Measurements from ENCODE around the gene DNAH7. TPM values are rescaled to one million over a fixed set of nuclear protein-coding genes. Genes with fewer than 3 reads are reported as not detected.

The DNAH7 gene
- total and polyA plus RNA-seq, 2 donors (not counting 3 experiments of a cell fraction or from before 2014, with no cell fraction given), result 0.15 to 0.24 TPM

DNA sequence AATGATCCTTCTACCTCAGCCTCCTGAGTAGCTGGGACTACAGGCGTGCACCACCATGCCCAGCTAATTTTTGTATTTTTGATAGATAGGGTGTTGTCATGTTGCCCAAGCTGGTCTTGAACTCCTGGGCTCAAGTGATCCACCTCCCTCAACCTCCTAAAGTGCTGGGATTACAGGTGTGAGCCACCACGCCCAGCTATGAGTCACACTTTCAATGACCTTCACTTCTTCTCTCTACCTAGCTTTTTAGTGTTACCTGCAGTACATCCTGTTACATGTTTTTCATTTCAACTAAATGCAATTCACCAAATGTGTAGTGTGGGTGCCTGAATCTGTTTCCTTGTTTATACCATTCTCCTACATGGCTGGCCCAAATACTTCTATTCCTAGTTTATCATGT is 347.6 kb downstream of the DNAH7 start:
- TF ChIP-seq, protein P1, sequence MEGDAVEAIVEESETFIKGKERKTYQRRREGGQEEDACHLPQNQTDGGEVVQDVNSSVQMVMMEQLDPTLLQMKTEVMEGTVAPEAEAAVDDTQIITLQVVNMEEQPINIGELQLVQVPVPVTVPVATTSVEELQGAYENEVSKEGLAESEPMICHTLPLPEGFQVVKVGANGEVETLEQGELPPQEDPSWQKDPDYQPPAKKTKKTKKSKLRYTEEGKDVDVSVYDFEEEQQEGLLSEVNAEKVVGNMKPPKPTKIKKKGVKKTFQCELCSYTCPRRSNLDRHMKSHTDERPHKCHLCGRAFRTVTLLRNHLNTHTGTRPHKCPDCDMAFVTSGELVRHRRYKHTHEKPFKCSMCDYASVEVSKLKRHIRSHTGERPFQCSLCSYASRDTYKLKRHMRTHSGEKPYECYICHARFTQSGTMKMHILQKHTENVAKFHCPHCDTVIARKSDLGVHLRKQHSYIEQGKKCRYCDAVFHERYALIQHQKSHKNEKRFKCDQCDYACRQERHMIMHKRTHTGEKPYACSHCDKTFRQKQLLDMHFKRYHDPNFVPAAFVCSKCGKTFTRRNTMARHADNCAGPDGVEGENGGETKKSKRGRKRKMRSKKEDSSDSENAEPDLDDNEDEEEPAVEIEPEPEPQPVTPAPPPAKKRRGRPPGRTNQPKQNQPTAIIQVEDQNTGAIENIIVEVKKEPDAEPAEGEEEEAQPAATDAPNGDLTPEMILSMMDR (IDR thresholded peaks at IDR 0.05; ENCODE audit: extremely low read depth in 1 of 2, insufficient read depth in 1 of 2, low read depth in 1 of 2, low read length in 2 of 2), result no peak
- no peak for TF ChIP-seq EZH2 (IDR thresholded peaks at IDR 0.05; ENCODE audit: borderline replicate concordance, low read depth, low read length, severe bottlenecking)
- TF ChIP-seq FOS (IDR thresholded peaks at IDR 0.05; ENCODE audit: borderline replicate concordance, insufficient read depth, low read length), result no peak
- TF ChIP-seq, protein P2, sequence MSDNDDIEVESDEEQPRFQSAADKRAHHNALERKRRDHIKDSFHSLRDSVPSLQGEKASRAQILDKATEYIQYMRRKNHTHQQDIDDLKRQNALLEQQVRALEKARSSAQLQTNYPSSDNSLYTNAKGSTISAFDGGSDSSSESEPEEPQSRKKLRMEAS (IDR thresholded peaks at IDR 0.05; ENCODE audit: insufficient read depth, insufficient read length), result no peak
- no peak for TF ChIP-seq JUN (IDR thresholded peaks at IDR 0.05; ENCODE audit: borderline replicate concordance, insufficient read depth, insufficient read length, low read depth)
- no peak for TF ChIP-seq MYC (IDR thresholded peaks at IDR 0.05; ENCODE audit: low read depth, low read length)
- no peak for TF ChIP-seq GATA2 (IDR thresholded peaks at IDR 0.05; ENCODE audit: insufficient read depth, insufficient read length, low read depth, low read length)
- no peak for TF ChIP-seq POLR2A (IDR thresholded peaks at IDR 0.05; ENCODE audit: low read depth, low read length)
- no peak for TF ChIP-seq POLR2AphosphoS5 (IDR thresholded peaks at IDR 0.05; ENCODE audit: insufficient read depth, low read depth, low read length)
- no peak overlapping the region for H2AFZ ChIP-seq (ENCODE audit: low read depth, low read length)
- peaks cover 6% of the 10 kb centered on the region for H3K9me1 ChIP-seq (replicated peaks; ENCODE audit: control insufficient read depth, extremely low read depth, insufficient read depth, low read length)
- no peak overlapping the region for H3K4me2 ChIP-seq (ENCODE audit: insufficient read depth, low read length)
- H3K4me1 ChIP-seq (ENCODE audit: control insufficient read depth, extremely low read depth, insufficient read depth, low read length), result no peaks in the 10 kb centered on the region
- H3K9me3 ChIP-seq (replicated peaks; ENCODE audit: control insufficient read depth, insufficient read depth, low read length), result no peaks in the 10 kb centered on the region
- dilution Hi-C loops (cut with MboI; ENCODE audit: extremely low pct_ligation_motif_present, low sequenced_read_pairs) (no loop called here), intact Hi-C loops (cut with micrococcal nuclease) (no loop called here)
- H3K4me3 ChIP-seq (replicated peaks in 1 of 3; ENCODE audit: insufficient read depth in 1 of 3, low read depth in 1 of 3, low read length in 3 of 3), result no peak overlapping the region
- DNase-seq (ENCODE audit: low read depth, low spot score) (no peak), FAIRE-seq (no peak)
- no peaks in the 10 kb centered on the region for H3K36me3 ChIP-seq (ENCODE audit: control insufficient read depth in 2 of 2, extremely low read depth in 1 of 2, insufficient read depth in 2 of 2, low read length in 2 of 2)
- CTCF ChIA-PET, result no interaction called here
- no TSS peak for BruUV-seq (replicated peaks)
- POLR2A ChIA-PET, result no interaction called here
- no peak overlapping the region for H3K9ac ChIP-seq (replicated peaks; ENCODE audit: extremely low read depth, insufficient read depth, low read length)
- no peaks in the 10 kb centered on the region for H3K27me3 ChIP-seq (ENCODE audit: control insufficient read depth in 2 of 2, insufficient read depth in 2 of 2, low read length in 2 of 2)
- H3K27ac ChIP-seq (ENCODE audit: insufficient read depth, low read depth, low read length), result no peak overlapping the region
- no peaks in the 10 kb centered on the region for H3K79me2 ChIP-seq (ENCODE audit: control insufficient read depth, insufficient read depth, low read length)
- H4K20me1 ChIP-seq (replicated peaks; ENCODE audit: control insufficient read depth, extremely low read depth, insufficient read depth, low read length), result no peaks in the 10 kb centered on the region
